K562 (cell line): Measurements from ENCODE around the gene RPS2. TPM values are rescaled to one million over a fixed set of nuclear protein-coding genes. Genes with fewer than 3 reads are reported as not detected.

Source experiments
- CBFA2T2 ChIP-seq: fragments of 450-650 bp; conservative IDR thresholded peaks from 2 replicates; pipeline ENCODE4 v1.6.1; 2017; ENCODE audit warnings: mild to moderate bottlenecking
- CHD2 ChIP-seq: IDR thresholded peaks from 2 replicates; pipeline ENCODE4 v1.6.1; 2011; ENCODE audit warnings: low read depth, low read length
- CLOCK ChIP-seq: fragments of 250-450 bp; sonication (Bioruptor Pico); IDR thresholded peaks from 2 replicates; pipeline ENCODE4 v1.4.0; 2020; ENCODE audit warnings: mild to moderate bottlenecking, moderate library complexity, borderline replicate concordance
- DIDO1 ChIP-seq: fragments of 450-650 bp; IDR thresholded peaks from 2 replicates; pipeline ENCODE4 v1.6.1; 2016; ENCODE audit warnings: low read depth, missing biosample characterization, missing genetic modification characterization
- EZH2 ChIP-seq: IDR thresholded peaks from 2 replicates; pipeline ENCODE4 v1.6.1; 2012; ENCODE audit warnings: low read depth, mild to moderate bottlenecking, inconsistent platforms, low read length, borderline replicate concordance
- GABPB1 ChIP-seq: sonication (generic); formaldehyde crosslinking; IDR thresholded peaks from 2 replicates; pipeline ENCODE4 v1.8.0; 2022; ENCODE audit warnings: mild to moderate bottlenecking, missing genetic modification reagents
- GATAD2A ChIP-seq: fragments of 450-650 bp; IDR thresholded peaks from 2 replicates; pipeline ENCODE4 v1.6.1; 2017
- GTF2F1 ChIP-seq: IDR thresholded peaks from 2 replicates; pipeline ENCODE4 v1.6.1; 2011; ENCODE audit warnings: low read depth, low read length, improper control_type of control experiment
- HDAC3 ChIP-seq: fragments of 450-650 bp; IDR thresholded peaks from 2 replicates; pipeline ENCODE4 v1.6.1; 2018; ENCODE audit warnings: borderline replicate concordance, mild to moderate bottlenecking, moderate library complexity; ENCODE audit not compliant: partially characterized antibody
- HLTF ChIP-seq: fragments of 450-650 bp; IDR thresholded peaks from 2 replicates; pipeline ENCODE4 v1.6.1; 2016
- JUND ChIP-seq, 2 experiments: IDR thresholded peaks; 2 replicates in 1 of 2; 3 replicates in 1 of 2; pipeline ENCODE4 v1.6.1; 2011; ENCODE audit warnings: borderline replicate concordance in 2 of 2, low read depth in 2 of 2, low read length in 2 of 2, improper control_type of control experiment in 1 of 2, missing biosample characterization in 1 of 2, missing genetic modification characterization in 1 of 2, missing genetic modification reagents in 1 of 2
- KAT7 ChIP-seq: sonication (generic); formaldehyde crosslinking; IDR thresholded peaks from 2 replicates; pipeline ENCODE4 v1.8.0; 2022; ENCODE audit warnings: missing genetic modification reagents, mild to moderate bottlenecking, borderline replicate concordance
- MBD2 ChIP-seq: sonication (generic); IDR thresholded peaks from 2 replicates; pipeline ENCODE4 v1.6.1; 2016; ENCODE audit warnings: low read depth, borderline replicate concordance
- NRF1 ChIP-seq, 2 experiments: fragments of 450-650 bp; IDR thresholded peaks in 1 of 2; conservative IDR thresholded peaks in 1 of 2; 2 replicates each; pipeline ENCODE4 v1.6.1; 2014; ENCODE audit warnings: mild to moderate bottlenecking in 2 of 2
- PCBP2 ChIP-seq: fragments of 200-400 bp; formaldehyde crosslinking; IDR thresholded peaks from 2 replicates; pipeline ENCODE4 v1.6.1; 2018; ENCODE audit warnings: low read length, low read depth, mild to moderate bottlenecking, moderate library complexity; ENCODE audit not compliant: poor library complexity, severe bottlenecking
- POLR2G ChIP-seq: fragments of 200-400 bp; formaldehyde crosslinking; IDR thresholded peaks from 2 replicates; pipeline ENCODE4 v1.6.1; 2017; ENCODE audit warnings: low read depth, mild to moderate bottlenecking, antibody characterized with exemption, low read length, moderate library complexity
- PURB ChIP-seq: sonication (generic); formaldehyde crosslinking; IDR thresholded peaks from 2 replicates; pipeline ENCODE4 v1.9.0; 2021; ENCODE audit warnings: low read depth, mild to moderate bottlenecking, missing genetic modification reagents
- SPI1 ChIP-seq: IDR thresholded peaks from 2 replicates; pipeline ENCODE4 v1.6.1; 2011; ENCODE audit warnings: low read depth, low read length, control low read depth, borderline replicate concordance
- ZKSCAN8 ChIP-seq: fragments of 200-800 bp; sonication (Bioruptor generic); IDR thresholded peaks from 2 replicates; pipeline ENCODE4 v1.6.1; 2016; ENCODE audit warnings: missing genetic modification characterization, missing compliant biosample characterization
- ZNF263 ChIP-seq: sonication (generic); formaldehyde crosslinking; IDR thresholded peaks from 2 replicates; pipeline ENCODE4 v1.8.0; 2022; ENCODE audit warnings: mild to moderate bottlenecking, missing genetic modification reagents, borderline replicate concordance
- ZNF639 ChIP-seq, 2 experiments: fragments of 200-800 bp in 1 of 2; sonication (Bioruptor generic) in 1 of 2; sonication (generic) in 1 of 2; formaldehyde crosslinking in 1 of 2; IDR thresholded peaks in 1 of 2; conservative IDR thresholded peaks in 1 of 2; 2 replicates each; pipeline versions ENCODE4 v1.5.0 to v1.6.1; 2016 to 2020; ENCODE audit warnings: missing compliant biosample characterization in 1 of 2, missing genetic modification characterization in 1 of 2, missing genetic modification reagents in 1 of 2
- polyA plus RNA-seq, 8 experiments: library from polyadenylated mRNA; depleted of rRNA in 4 of 8; stranded (reverse) in 5 of 8; unstranded in 3 of 8; fragments of >200 nt; fragmentation: Nextera tagmentation in 2 of 8; fragmentation: Illumina TruSeq in 1 of 8; extraction: Ambion mirVana in 2 of 8; extraction: Trizol in 1 of 8; gene quantifications; 2 replicates each; pipeline versions ENCODE4 v1.2.1 to v1.2.3, GENCODE V29; 2011 to 2014; ENCODE audit warnings: inconsistent platforms in 1 of 8, missing spikeins in 1 of 8
- total RNA-seq, 7 experiments: library from RNA; depleted of rRNA in 6 of 7; stranded (reverse); fragments of >200 nt in 6 of 7; fragmentation: Illumina TruSeq in 2 of 7; extraction: Trizol in 2 of 7; gene quantifications; 2 replicates each; pipeline versions ENCODE4 v1.2.1 to v1.2.3, GENCODE V29; 2011 to 2021; ENCODE audit warnings: low replicate concordance in 1 of 7
- TF ChIP-seq, protein P1 (sequence below): fragments of 450-650 bp; formaldehyde crosslinking; IDR thresholded peaks from 2 replicates; pipeline ENCODE4 v1.4.0; 2020; ENCODE audit warnings: mild to moderate bottlenecking, mixed read lengths

Gene RPS2
- total and polyA plus RNA-seq, 9 of the 15 experiments (the other 6 are each of a cell fraction or from before 2014, with no cell fraction given): 834 to 4,794 (median 3,793) TPM

- TF ChIP-seq, protein P1, sequence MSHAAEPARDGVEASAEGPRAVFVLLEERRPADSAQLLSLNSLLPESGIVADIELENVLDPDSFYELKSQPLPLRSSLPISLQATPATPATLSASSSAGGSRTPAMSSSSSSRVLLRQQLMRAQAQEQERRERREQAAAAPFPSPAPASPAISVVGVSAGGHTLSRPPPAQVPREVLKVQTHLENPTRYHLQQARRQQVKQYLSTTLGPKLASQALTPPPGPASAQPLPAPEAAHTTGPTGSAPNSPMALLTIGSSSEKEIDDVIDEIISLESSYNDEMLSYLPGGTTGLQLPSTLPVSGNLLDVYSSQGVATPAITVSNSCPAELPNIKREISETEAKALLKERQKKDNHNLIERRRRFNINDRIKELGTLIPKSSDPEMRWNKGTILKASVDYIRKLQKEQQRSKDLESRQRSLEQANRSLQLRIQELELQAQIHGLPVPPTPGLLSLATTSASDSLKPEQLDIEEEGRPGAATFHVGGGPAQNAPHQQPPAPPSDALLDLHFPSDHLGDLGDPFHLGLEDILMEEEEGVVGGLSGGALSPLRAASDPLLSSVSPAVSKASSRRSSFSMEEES: no peak
- no peak for TF ChIP-seq CLOCK
- peak; percentile 69; the same call in 1 of the 2 replicates for TF ChIP-seq SPI1
- TF ChIP-seq NRF1 (conservative IDR thresholded peaks at IDR 0.05 in 1 of 2, IDR thresholded peaks at IDR 0.05 in 1 of 2): peak; percentile 33 to 57
- TF ChIP-seq ZNF639 (CRISPR knock-in tag; conservative IDR thresholded peaks at IDR 0.05 in 1 of 2, IDR thresholded peaks at IDR 0.05 in 1 of 2): peak in 1 of 2 experiments; percentile 95; a peak in 2 of 4 replicates
- no peak for TF ChIP-seq EZH2
- no peak for TF ChIP-seq CBFA2T2
- peak; percentile 93 for TF ChIP-seq POLR2G
- TF ChIP-seq ZNF263: peak; percentile 75
- TF ChIP-seq KAT7 (CRISPR knock-in tag): peak; percentile 93; the same call in 1 of the 2 replicates
- peak; percentile 98 for TF ChIP-seq GABPB1 (CRISPR knock-in tag)
- TF ChIP-seq PURB (CRISPR knock-in tag): no peak
- TF ChIP-seq JUND (IDR thresholded peaks at IDR 0.05; ENCODE audit: borderline replicate concordance, low read depth, low read length): peak; percentile 84
- TF ChIP-seq JUND (tag; IDR thresholded peaks at IDR 0.05; ENCODE audit: borderline replicate concordance, low read depth, low read length): peak; percentile 47; the same call in 1 of the 3 replicates
- TF ChIP-seq ZKSCAN8 (CRISPR knock-in tag): peak; percentile 89
- no peak for TF ChIP-seq PCBP2
- TF ChIP-seq MBD2: peak; percentile 95
- TF ChIP-seq CHD2: peak; percentile 36; the same call in 1 of the 2 replicates
- peak; percentile 50; the same call in 1 of the 2 replicates for TF ChIP-seq HLTF
- TF ChIP-seq HDAC3: no peak
- peak; percentile 98 for TF ChIP-seq DIDO1 (tag)
- peak; percentile 53; the same call in 1 of the 2 replicates for TF ChIP-seq GATAD2A
- peak; percentile 73; the same call in 1 of the 2 replicates for TF ChIP-seq GTF2F1
Measured at GRCh38 chr16:1971796-1972489, 7.3 kb upstream of the RPS2 start, which contains the start of gene TBL3 (continued).
